ENCODE measurements around the gene SMAD3. TPM values are rescaled to one million over a fixed set of nuclear protein-coding genes. Genes with fewer than 3 reads are reported as not detected.

Gene SMAD3
- total and polyA plus RNA-seq, 2 donors (not counting 1 experiment from before 2014, with no cell fraction given), result 55.9 to 163 TPM

- ChIA-PET POLR2A (no interaction called here), CTCF (interaction anchor here (0.9 kb wide), 1 partner anchor 303 kb away, joined by 3 read pairs; no protein-coding TSS in a partner anchor)
- no peak overlapping the region for H2AFZ ChIP-seq (ENCODE audit: insufficient read depth, low read depth, low read length, poor library complexity, severe bottlenecking)
These were observed 159.5 kb downstream of the SMAD3 start for GRCh38 chr15:67224889-67225288.

GRCh38 chr15:67225336-67225735 lies 159.9 kb downstream of the SMAD3 start:
- H4K20me1 ChIP-seq (ENCODE audit: control insufficient read depth, insufficient read depth, low read length, poor library complexity, severe bottlenecking), result no peaks in the 10 kb centered on the region
- H3K27me3 Mint-ChIP-seq, result no peaks in the 10 kb centered on the region
- H3K4me1 Mint-ChIP-seq, result peaks cover 11% of the 10 kb centered on the region
- WGBS (ENCODE audit: insufficient coverage), result no CpG with 5 or more reads among the region's 2 CpGs
- ChIA-PET CTCF (no interaction called here), POLR2A (no interaction called here)
- no peak overlapping the region for H3K27ac Mint-ChIP-seq
- no peaks in the 10 kb centered on the region for H3K27me3 ChIP-seq (replicated peaks in 1 of 4; ENCODE audit: control extremely low read depth in 1 of 4, control insufficient read depth in 3 of 4, insufficient read depth in 4 of 4, low read length in 3 of 4)
- DNase-seq, result no peak
- TF ChIP-seq EZH2 (IDR thresholded peaks at IDR 0.05; ENCODE audit: borderline replicate concordance, insufficient read depth, low read depth, low read length, poor library complexity, severe bottlenecking), result no peak
- TF ChIP-seq, protein P1, sequence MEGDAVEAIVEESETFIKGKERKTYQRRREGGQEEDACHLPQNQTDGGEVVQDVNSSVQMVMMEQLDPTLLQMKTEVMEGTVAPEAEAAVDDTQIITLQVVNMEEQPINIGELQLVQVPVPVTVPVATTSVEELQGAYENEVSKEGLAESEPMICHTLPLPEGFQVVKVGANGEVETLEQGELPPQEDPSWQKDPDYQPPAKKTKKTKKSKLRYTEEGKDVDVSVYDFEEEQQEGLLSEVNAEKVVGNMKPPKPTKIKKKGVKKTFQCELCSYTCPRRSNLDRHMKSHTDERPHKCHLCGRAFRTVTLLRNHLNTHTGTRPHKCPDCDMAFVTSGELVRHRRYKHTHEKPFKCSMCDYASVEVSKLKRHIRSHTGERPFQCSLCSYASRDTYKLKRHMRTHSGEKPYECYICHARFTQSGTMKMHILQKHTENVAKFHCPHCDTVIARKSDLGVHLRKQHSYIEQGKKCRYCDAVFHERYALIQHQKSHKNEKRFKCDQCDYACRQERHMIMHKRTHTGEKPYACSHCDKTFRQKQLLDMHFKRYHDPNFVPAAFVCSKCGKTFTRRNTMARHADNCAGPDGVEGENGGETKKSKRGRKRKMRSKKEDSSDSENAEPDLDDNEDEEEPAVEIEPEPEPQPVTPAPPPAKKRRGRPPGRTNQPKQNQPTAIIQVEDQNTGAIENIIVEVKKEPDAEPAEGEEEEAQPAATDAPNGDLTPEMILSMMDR (IDR thresholded peaks at IDR 0.05), result no peak
- H3K79me2 ChIP-seq (ENCODE audit: control insufficient read depth, insufficient read depth, low read length), result no peaks in the 10 kb centered on the region
- H3K4me3 Mint-ChIP-seq, result no peak overlapping the region
- intact Hi-C loops (cut with micrococcal nuclease), result no loop called here
- no peaks in the 10 kb centered on the region for H3K9me3 ChIP-seq (ENCODE audit: control extremely low read depth in 1 of 3, control insufficient read depth in 2 of 3, insufficient read depth in 1 of 3, low read length in 2 of 3)
- no peak for ATAC-seq (ENCODE audit: low read depth)
- H2AFZ ChIP-seq (ENCODE audit: insufficient read depth, low read depth, low read length, poor library complexity, severe bottlenecking), result no peak overlapping the region
- peaks cover 4 to 12% of the 10 kb centered on the region in 2 donors for H3K4me1 ChIP-seq (ENCODE audit: control insufficient read depth in 2 of 2, insufficient read depth in 2 of 2, low read length in 2 of 2)
- no peak overlapping the region for H3K4me2 ChIP-seq (replicated peaks; ENCODE audit: low read depth, low read length, poor library complexity, severe bottlenecking)
- no peaks in the 10 kb centered on the region for H3K9me3 Mint-ChIP-seq (ENCODE audit: insufficient read depth)
- H3K27ac ChIP-seq (ENCODE audit: low read length in 2 of 2), result no peak overlapping the region
- peaks cover 0 to 3% of the 10 kb centered on the region in 2 experiments for H3K36me3 ChIP-seq (replicated peaks in 1 of 2; ENCODE audit: control extremely low read depth in 1 of 2, control insufficient read depth in 1 of 2, extremely low read depth in 1 of 2, insufficient read depth in 2 of 2, low read length in 1 of 2)
- no peak overlapping the region for H3K9ac ChIP-seq (ENCODE audit: low read length)
- H3K4me3 ChIP-seq (ENCODE audit: control extremely low read depth in 1 of 5, extremely low read depth in 1 of 5, insufficient read depth in 1 of 5, low read depth in 2 of 5, low read length in 4 of 5), result no peak overlapping the region

More at GRCh38 chr15:67224889-67225288, 159.5 kb downstream of the SMAD3 start:
- Histone ChIP-seq H3K4me3 (ENCODE audit: control extremely low read depth in 1 of 5, extremely low read depth in 1 of 5, insufficient read depth in 1 of 5, low read depth in 2 of 5, low read length in 4 of 5) (no peak overlapping the region), H3K79me2 (ENCODE audit: control insufficient read depth, insufficient read depth, low read length) (no peaks in the 10 kb centered on the region), H3K36me3 (replicated peaks in 1 of 2; ENCODE audit: control extremely low read depth in 1 of 2, control insufficient read depth in 1 of 2, extremely low read depth in 1 of 2, insufficient read depth in 2 of 2, low read length in 1 of 2) (no peaks in the 10 kb centered on the region), H3K27me3 (replicated peaks in 1 of 4; ENCODE audit: control extremely low read depth in 1 of 4, control insufficient read depth in 3 of 4, insufficient read depth in 4 of 4, low read length in 3 of 4) (no peaks in the 10 kb centered on the region), H3K4me1 (ENCODE audit: control insufficient read depth in 2 of 2, insufficient read depth in 2 of 2, low read length in 2 of 2) (peaks cover 4 to 12% of the 10 kb centered on the region in 2 donors), H3K27ac (ENCODE audit: low read length in 2 of 2) (no peak overlapping the region), H3K9me3 (ENCODE audit: control extremely low read depth in 1 of 3, control insufficient read depth in 2 of 3, insufficient read depth in 1 of 3, low read length in 2 of 3) (no peaks in the 10 kb centered on the region), H3K9ac (ENCODE audit: low read length) (no peak overlapping the region), H4K20me1 (ENCODE audit: control insufficient read depth, insufficient read depth, low read length, poor library complexity, severe bottlenecking) (no peaks in the 10 kb centered on the region), H3K4me2 (replicated peaks; ENCODE audit: low read depth, low read length, poor library complexity, severe bottlenecking) (no peak overlapping the region)
- Mint-ChIP-seq H3K4me3 (no peak overlapping the region), H3K27ac (no peak overlapping the region), H3K4me1 (peaks cover 11% of the 10 kb centered on the region), H3K9me3 (ENCODE audit: insufficient read depth) (no peaks in the 10 kb centered on the region), H3K27me3 (no peaks in the 10 kb centered on the region)
- TF ChIP-seq, protein P1 (IDR thresholded peaks at IDR 0.05), result no peak
- no peak for TF ChIP-seq EZH2 (IDR thresholded peaks at IDR 0.05; ENCODE audit: borderline replicate concordance, insufficient read depth, low read depth, low read length, poor library complexity, severe bottlenecking)
- intact Hi-C loops (cut with micrococcal nuclease), result no loop called here
- no peak for DNase-seq
- no peak for ATAC-seq (ENCODE audit: low read depth)
- 100% methylated on average over 1 of the region's 3 CpGs for WGBS (ENCODE audit: insufficient coverage)
